Measurements from ENCODE around the gene CDC45.

The CDC45 gene

GRCh38 chr22:19519041-19519926 lies 39.6 kb downstream of the CDC45 start:
- H3K27ac ChIP-seq (ENCODE audit: low read depth, low read length) = no peak overlapping the region
- peaks cover 55% of the 10 kb centered on the region for H3K36me3 ChIP-seq (ENCODE audit: control insufficient read depth, insufficient read depth, low read length)
- H3K9ac ChIP-seq (ENCODE audit: low read length) = no peak overlapping the region
- peaks cover 17% of the 10 kb centered on the region for H3K4me1 ChIP-seq (ENCODE audit: control insufficient read depth, insufficient read depth, low read length)
- H3K4me3 ChIP-seq (ENCODE audit: low read depth, low read length) = no peak overlapping the region
- H3K9me3 ChIP-seq (ENCODE audit: control insufficient read depth, insufficient read depth, low read depth, low read length) = no peaks in the 10 kb centered on the region
- H3K27me3 ChIP-seq (ENCODE audit: control insufficient read depth, insufficient read depth, low read length) = peaks cover 31% of the 10 kb centered on the region

GRCh38 chr22:19520007-19520406 lies 40.3 kb downstream of the CDC45 start:
- Histone ChIP-seq H3K4me3 (ENCODE audit: low read depth, low read length) (no peak overlapping the region), H3K9me3 (ENCODE audit: control insufficient read depth, insufficient read depth, low read depth, low read length) (no peaks in the 10 kb centered on the region), H3K9ac (ENCODE audit: low read length) (no peak overlapping the region), H3K27me3 (ENCODE audit: control insufficient read depth, insufficient read depth, low read length) (peaks cover 38% of the 10 kb centered on the region), H3K4me1 (ENCODE audit: control insufficient read depth, insufficient read depth, low read length) (peaks cover 17% of the 10 kb centered on the region), H3K36me3 (ENCODE audit: control insufficient read depth, insufficient read depth, low read length) (peaks cover 47% of the 10 kb centered on the region), H3K27ac (ENCODE audit: low read depth, low read length) (no peak overlapping the region)

GRCh38 chr22:19520566-19521305 lies 41.0 kb downstream of the CDC45 start:
- no peak overlapping the region for H3K4me3 ChIP-seq (ENCODE audit: low read depth, low read length)
- peaks cover 40% of the 10 kb centered on the region for H3K36me3 ChIP-seq (ENCODE audit: control insufficient read depth, insufficient read depth, low read length)

GRCh38 chr22:19522190-19522880 lies 42.6 kb downstream of the CDC45 start:
- H3K27ac ChIP-seq (ENCODE audit: low read depth, low read length) = no peak overlapping the region
- no peaks in the 10 kb centered on the region for H3K9me3 ChIP-seq (ENCODE audit: control insufficient read depth, insufficient read depth, low read depth, low read length)
- peaks cover 60% of the 10 kb centered on the region for H3K27me3 ChIP-seq (ENCODE audit: control insufficient read depth, insufficient read depth, low read length)
- peaks cover 25% of the 10 kb centered on the region for H3K36me3 ChIP-seq (ENCODE audit: control insufficient read depth, insufficient read depth, low read length)
- H3K4me3 ChIP-seq (ENCODE audit: low read depth, low read length) = no peak overlapping the region
- peaks cover 17% of the 10 kb centered on the region for H3K4me1 ChIP-seq (ENCODE audit: control insufficient read depth, insufficient read depth, low read length)
- no peak overlapping the region for H3K9ac ChIP-seq (ENCODE audit: low read length)

More at GRCh38 chr22:19520566-19521305, 41.0 kb downstream of the CDC45 start:
- H3K27ac ChIP-seq (ENCODE audit: low read depth, low read length) = no peak overlapping the region
- H3K9me3 ChIP-seq (ENCODE audit: control insufficient read depth, insufficient read depth, low read depth, low read length) = no peaks in the 10 kb centered on the region
- peaks cover 45% of the 10 kb centered on the region for H3K27me3 ChIP-seq (ENCODE audit: control insufficient read depth, insufficient read depth, low read length)
- H3K9ac ChIP-seq (ENCODE audit: low read length) = no peak overlapping the region
- H3K4me1 ChIP-seq (ENCODE audit: control insufficient read depth, insufficient read depth, low read length) = peaks cover 17% of the 10 kb centered on the region

GRCh38 chr22:19522881-19523239 lies 43.1 kb downstream of the CDC45 start:
- Histone ChIP-seq H3K9me3 (ENCODE audit: control insufficient read depth, insufficient read depth, low read depth, low read length) (no peaks in the 10 kb centered on the region), H3K4me3 (ENCODE audit: low read depth, low read length) (peak overlapping the region; percentile 78), H3K36me3 (ENCODE audit: control insufficient read depth, insufficient read depth, low read length) (peaks cover 20% of the 10 kb centered on the region), H3K27me3 (ENCODE audit: control insufficient read depth, insufficient read depth, low read length) (peaks cover 60% of the 10 kb centered on the region), H3K9ac (ENCODE audit: low read length) (no peak overlapping the region), H3K27ac (ENCODE audit: low read depth, low read length) (no peak overlapping the region), H3K4me1 (ENCODE audit: control insufficient read depth, insufficient read depth, low read length) (peaks cover 17% of the 10 kb centered on the region)

GRCh38 chr22:19523240-19524169 lies 43.8 kb downstream of the CDC45 start:
- peak overlapping the region; percentile 78 for H3K4me3 ChIP-seq (ENCODE audit: low read depth, low read length)
- no peak overlapping the region for H3K27ac ChIP-seq (ENCODE audit: low read depth, low read length)
- H3K36me3 ChIP-seq (ENCODE audit: control insufficient read depth, insufficient read depth, low read length) = peaks cover 15% of the 10 kb centered on the region
- peaks cover 60% of the 10 kb centered on the region for H3K27me3 ChIP-seq (ENCODE audit: control insufficient read depth, insufficient read depth, low read length)
- no peaks in the 10 kb centered on the region for H3K9me3 ChIP-seq (ENCODE audit: control insufficient read depth, insufficient read depth, low read depth, low read length)
- peaks cover 17% of the 10 kb centered on the region for H3K4me1 ChIP-seq (ENCODE audit: control insufficient read depth, insufficient read depth, low read length)
- peak overlapping the region; percentile 2 for H3K9ac ChIP-seq (ENCODE audit: low read length)

- Histone ChIP-seq H3K27me3 (ENCODE audit: control insufficient read depth, insufficient read depth, low read length) (peaks cover 60% of the 10 kb centered on the region), H3K4me1 (ENCODE audit: control insufficient read depth, insufficient read depth, low read length) (peaks cover 17% of the 10 kb centered on the region), H3K9ac (ENCODE audit: low read length) (peak within 1 kb of the TSS; percentile 2), H3K27ac (ENCODE audit: low read depth, low read length) (no peak within 1 kb of the TSS), H3K4me3 (ENCODE audit: low read depth, low read length) (peak within 1 kb of the TSS; percentile 78), H3K36me3 (ENCODE audit: control insufficient read depth, insufficient read depth, low read length) (peaks cover 6% of the 10 kb centered on the region; the same call in 1 of the 2 replicates), H3K9me3 (ENCODE audit: control insufficient read depth, insufficient read depth, low read depth, low read length) (no peaks in the 10 kb centered on the region)
Measured at GRCh38 chr22:19524170-19525115, 44.7 kb downstream of the CDC45 start, which contains the start of gene CLDN5. Gene CLDN5, minus strand, starts transcription at chr22:19524410. Its CDS starts 155 bp downstream, at chr22:19524255.

GRCh38 chr22:19525116-19525660 lies 45.5 kb downstream of the CDC45 start:
- 0 out of 2 replicates have a peak, but pooled peaks cover 3% of the 10 kb centered on the region for H3K36me3 ChIP-seq (ENCODE audit: control insufficient read depth, insufficient read depth, low read length)
- peaks cover 17% of the 10 kb centered on the region for H3K4me1 ChIP-seq (ENCODE audit: control insufficient read depth, insufficient read depth, low read length)
- H3K9me3 ChIP-seq (ENCODE audit: control insufficient read depth, insufficient read depth, low read depth, low read length) = no peaks in the 10 kb centered on the region
- H3K27ac ChIP-seq (ENCODE audit: low read depth, low read length) = no peak overlapping the region
- no peak overlapping the region for H3K9ac ChIP-seq (ENCODE audit: low read length)
- H3K4me3 ChIP-seq (ENCODE audit: low read depth, low read length) = peak overlapping the region; percentile 78
- H3K27me3 ChIP-seq (ENCODE audit: control insufficient read depth, insufficient read depth, low read length) = peaks cover 60% of the 10 kb centered on the region

- H3K4me1 ChIP-seq (ENCODE audit: control insufficient read depth, insufficient read depth, low read length) = peaks cover 17% of the 10 kb centered on the region
- H3K9me3 ChIP-seq (ENCODE audit: control insufficient read depth, insufficient read depth, low read depth, low read length) = no peaks in the 10 kb centered on the region
- no peak overlapping the region for H3K27ac ChIP-seq (ENCODE audit: low read depth, low read length)
- peaks cover 60% of the 10 kb centered on the region for H3K27me3 ChIP-seq (ENCODE audit: control insufficient read depth, insufficient read depth, low read length)
- H3K9ac ChIP-seq (ENCODE audit: low read length) = no peak overlapping the region
- 0 out of 2 replicates have a peak, but pooled peaks cover 1% of the 10 kb centered on the region for H3K36me3 ChIP-seq (ENCODE audit: control insufficient read depth, insufficient read depth, low read length)
- no peak overlapping the region for H3K4me3 ChIP-seq (ENCODE audit: low read depth, low read length)
Measured at GRCh38 chr22:19525666-19526065, 45.9 kb downstream of the CDC45 start.

Data from HUES6 (cell line).